HepG2 (cell line): ENCODE data around the gene SMIM36. TPM values are rescaled to one million over a fixed set of nuclear protein-coding genes. Genes with fewer than 3 reads are reported as not detected.

Experiments
- CC2D1A ChIP-seq: sonication (generic); formaldehyde crosslinking; IDR thresholded peaks from 2 replicates; pipeline ENCODE4 v1.8.1; 2023; ENCODE audit warnings: mild to moderate bottlenecking, missing genetic modification reagents
- CCDC6 ChIP-seq: sonication (generic); formaldehyde crosslinking; IDR thresholded peaks from 2 replicates; pipeline ENCODE4 v1.8.1; 2022; ENCODE audit warnings: mild to moderate bottlenecking, missing genetic modification reagents, moderate library complexity
- DRAP1 ChIP-seq: IDR thresholded peaks from 2 replicates; pipeline ENCODE4 v1.6.1; 2016; ENCODE audit warnings: missing genetic modification reagents, missing compliant biosample characterization
- HINFP ChIP-seq: sonication (generic); formaldehyde crosslinking; IDR thresholded peaks from 2 replicates; pipeline ENCODE4 v1.4.0; 2020; ENCODE audit warnings: low read depth, mild to moderate bottlenecking, missing genetic modification reagents
- MED8 ChIP-seq: sonication (generic); formaldehyde crosslinking; IDR thresholded peaks from 2 replicates; pipeline ENCODE4 v1.8.1; 2023; ENCODE audit warnings: mild to moderate bottlenecking, missing genetic modification reagents; ENCODE audit not compliant: insufficient replicate concordance
- PBX2 ChIP-seq: IDR thresholded peaks from 2 replicates; pipeline ENCODE4 v1.6.1; 2016; ENCODE audit warnings: control low read depth
- RFXAP ChIP-seq: sonication (generic); formaldehyde crosslinking; IDR thresholded peaks from 2 replicates; pipeline ENCODE4 v1.4.0; 2020; ENCODE audit warnings: missing genetic modification reagents, borderline replicate concordance
- SMARCC2 ChIP-seq: fragments of 450-650 bp; IDR thresholded peaks from 2 replicates; pipeline ENCODE4 v1.6.1; 2017; ENCODE audit warnings: antibody characterized with exemption, mild to moderate bottlenecking
- SRY ChIP-seq: sonication (generic); formaldehyde crosslinking; IDR thresholded peaks from 2 replicates; pipeline ENCODE4 v1.8.0; 2022; ENCODE audit warnings: mild to moderate bottlenecking, missing genetic modification reagents
- THAP8 ChIP-seq: sonication (generic); formaldehyde crosslinking; IDR thresholded peaks from 2 replicates; pipeline ENCODE4 v1.5.1; 2020; ENCODE audit warnings: missing genetic modification reagents, mild to moderate bottlenecking, borderline replicate concordance
- ZBTB1 ChIP-seq: sonication (generic); formaldehyde crosslinking; IDR thresholded peaks from 2 replicates; pipeline ENCODE4 v1.4.0; 2020; ENCODE audit warnings: missing genetic modification reagents, borderline replicate concordance
- ZNF235 ChIP-seq: sonication (generic); formaldehyde crosslinking; IDR thresholded peaks from 2 replicates; pipeline ENCODE4 v1.8.1; 2023; ENCODE audit warnings: mild to moderate bottlenecking, missing genetic modification reagents, borderline replicate concordance
- ZNF501 ChIP-seq: sonication (generic); formaldehyde crosslinking; IDR thresholded peaks from 2 replicates; pipeline ENCODE4 v1.5.1; 2020; ENCODE audit warnings: mild to moderate bottlenecking, moderate library complexity, missing genetic modification reagents
- ZNF670 ChIP-seq: sonication (generic); formaldehyde crosslinking; IDR thresholded peaks from 2 replicates; pipeline ENCODE4 v1.8.0; 2022; ENCODE audit warnings: mild to moderate bottlenecking, missing genetic modification reagents, borderline replicate concordance
- ZNF747 ChIP-seq: sonication (generic); formaldehyde crosslinking; IDR thresholded peaks from 2 replicates; pipeline ENCODE4 v1.8.1; 2023; ENCODE audit warnings: missing genetic modification reagents, mild to moderate bottlenecking, borderline replicate concordance
- ZSCAN9 ChIP-seq: IDR thresholded peaks from 2 replicates; pipeline ENCODE4 v1.6.1; 2016; ENCODE audit warnings: borderline replicate concordance
- polyA plus RNA-seq, 8 experiments: library from polyadenylated mRNA; depleted of rRNA in 3 of 8; stranded (reverse) in 7 of 8; unstranded in 1 of 8; fragments of >200 nt; fragmentation: Illumina TruSeq in 4 of 8; extraction: Trizol in 4 of 8; gene quantifications; 2 replicates each; pipeline versions ENCODE4 v1.2.1 to v1.2.3, GENCODE V29; 2011 to 2016; ENCODE audit warnings: low read depth in 4 of 8, missing spikeins in 1 of 8, mixed read lengths in 1 of 8; ENCODE audit not compliant: insufficient read depth in 1 of 8
- total RNA-seq, 5 experiments: library from RNA; depleted of rRNA; stranded (reverse); fragments of >200 nt; fragmentation: Illumina TruSeq; extraction: Trizol; gene quantifications; 2 replicates each; pipeline ENCODE4 v1.2.3, GENCODE V29; 2016; ENCODE audit warnings: low read depth in 1 of 5
- TF ChIP-seq, protein P1 (sequence below): sonication (generic); formaldehyde crosslinking; IDR thresholded peaks from 2 replicates; pipeline ENCODE4 v1.4.0; 2020; ENCODE audit warnings: missing genetic modification reagents; ENCODE audit errors: not compliant biosample characterization
- TF ChIP-seq, protein P2 (sequence below): sonication (generic); formaldehyde crosslinking; IDR thresholded peaks from 2 replicates; pipeline ENCODE4 v1.5.1; 2020; ENCODE audit warnings: mild to moderate bottlenecking, missing genetic modification reagents, borderline replicate concordance

Gene SMIM36
- total and polyA plus RNA-seq, 2 of the 13 experiments (the other 11 are each of a cell fraction or from before 2014, with no cell fraction given), result not detected

DNA sequence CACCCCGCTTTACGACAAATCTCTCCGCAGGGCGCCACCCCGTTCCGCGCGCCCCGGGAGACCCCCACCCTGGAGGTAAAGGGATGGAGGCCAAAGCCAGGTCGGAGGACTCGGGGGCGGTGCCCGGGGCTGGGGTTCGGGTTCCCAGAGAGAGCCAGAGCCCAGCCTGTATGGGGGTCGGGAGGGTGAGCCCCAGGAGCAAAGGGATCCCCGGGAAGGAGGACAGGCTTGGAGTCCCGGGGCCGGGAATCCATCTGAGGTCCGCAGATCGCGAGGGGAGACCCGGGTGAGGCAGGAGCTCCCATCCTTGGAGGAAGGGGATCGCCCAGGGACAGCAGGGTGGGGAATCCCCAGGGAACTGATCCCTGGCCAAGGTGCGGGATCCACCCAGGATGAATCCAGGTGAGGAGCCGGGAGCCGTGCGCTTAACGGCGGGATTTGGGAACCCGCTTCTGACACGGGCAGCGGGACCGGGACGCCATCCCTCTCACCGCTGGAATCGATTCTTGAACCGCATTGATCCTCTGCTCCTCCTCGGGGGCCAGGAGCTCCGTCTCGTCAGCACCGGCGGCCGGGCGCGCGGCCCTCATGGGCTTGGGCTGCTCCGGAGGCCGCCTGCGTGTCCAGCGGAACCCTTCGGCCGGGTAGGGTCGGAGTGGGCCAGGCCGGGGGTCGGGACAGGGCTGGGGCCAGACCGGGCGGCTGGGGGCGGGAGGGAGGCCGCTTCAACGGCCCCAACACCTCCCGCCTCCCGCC lies 89.9 kb downstream of the SMIM36 start, which contains the start of gene MMD (continued):
- TF ChIP-seq, protein P1, sequence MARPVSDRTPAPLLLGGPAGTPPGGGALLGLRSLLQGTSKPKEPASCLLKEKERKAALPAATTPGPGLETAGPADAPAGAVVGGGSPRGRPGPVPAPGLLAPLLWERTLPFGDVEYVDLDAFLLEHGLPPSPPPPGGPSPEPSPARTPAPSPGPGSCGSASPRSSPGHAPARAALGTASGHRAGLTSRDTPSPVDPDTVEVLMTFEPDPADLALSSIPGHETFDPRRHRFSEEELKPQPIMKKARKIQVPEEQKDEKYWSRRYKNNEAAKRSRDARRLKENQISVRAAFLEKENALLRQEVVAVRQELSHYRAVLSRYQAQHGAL, result no peak
- TF ChIP-seq, protein P2, sequence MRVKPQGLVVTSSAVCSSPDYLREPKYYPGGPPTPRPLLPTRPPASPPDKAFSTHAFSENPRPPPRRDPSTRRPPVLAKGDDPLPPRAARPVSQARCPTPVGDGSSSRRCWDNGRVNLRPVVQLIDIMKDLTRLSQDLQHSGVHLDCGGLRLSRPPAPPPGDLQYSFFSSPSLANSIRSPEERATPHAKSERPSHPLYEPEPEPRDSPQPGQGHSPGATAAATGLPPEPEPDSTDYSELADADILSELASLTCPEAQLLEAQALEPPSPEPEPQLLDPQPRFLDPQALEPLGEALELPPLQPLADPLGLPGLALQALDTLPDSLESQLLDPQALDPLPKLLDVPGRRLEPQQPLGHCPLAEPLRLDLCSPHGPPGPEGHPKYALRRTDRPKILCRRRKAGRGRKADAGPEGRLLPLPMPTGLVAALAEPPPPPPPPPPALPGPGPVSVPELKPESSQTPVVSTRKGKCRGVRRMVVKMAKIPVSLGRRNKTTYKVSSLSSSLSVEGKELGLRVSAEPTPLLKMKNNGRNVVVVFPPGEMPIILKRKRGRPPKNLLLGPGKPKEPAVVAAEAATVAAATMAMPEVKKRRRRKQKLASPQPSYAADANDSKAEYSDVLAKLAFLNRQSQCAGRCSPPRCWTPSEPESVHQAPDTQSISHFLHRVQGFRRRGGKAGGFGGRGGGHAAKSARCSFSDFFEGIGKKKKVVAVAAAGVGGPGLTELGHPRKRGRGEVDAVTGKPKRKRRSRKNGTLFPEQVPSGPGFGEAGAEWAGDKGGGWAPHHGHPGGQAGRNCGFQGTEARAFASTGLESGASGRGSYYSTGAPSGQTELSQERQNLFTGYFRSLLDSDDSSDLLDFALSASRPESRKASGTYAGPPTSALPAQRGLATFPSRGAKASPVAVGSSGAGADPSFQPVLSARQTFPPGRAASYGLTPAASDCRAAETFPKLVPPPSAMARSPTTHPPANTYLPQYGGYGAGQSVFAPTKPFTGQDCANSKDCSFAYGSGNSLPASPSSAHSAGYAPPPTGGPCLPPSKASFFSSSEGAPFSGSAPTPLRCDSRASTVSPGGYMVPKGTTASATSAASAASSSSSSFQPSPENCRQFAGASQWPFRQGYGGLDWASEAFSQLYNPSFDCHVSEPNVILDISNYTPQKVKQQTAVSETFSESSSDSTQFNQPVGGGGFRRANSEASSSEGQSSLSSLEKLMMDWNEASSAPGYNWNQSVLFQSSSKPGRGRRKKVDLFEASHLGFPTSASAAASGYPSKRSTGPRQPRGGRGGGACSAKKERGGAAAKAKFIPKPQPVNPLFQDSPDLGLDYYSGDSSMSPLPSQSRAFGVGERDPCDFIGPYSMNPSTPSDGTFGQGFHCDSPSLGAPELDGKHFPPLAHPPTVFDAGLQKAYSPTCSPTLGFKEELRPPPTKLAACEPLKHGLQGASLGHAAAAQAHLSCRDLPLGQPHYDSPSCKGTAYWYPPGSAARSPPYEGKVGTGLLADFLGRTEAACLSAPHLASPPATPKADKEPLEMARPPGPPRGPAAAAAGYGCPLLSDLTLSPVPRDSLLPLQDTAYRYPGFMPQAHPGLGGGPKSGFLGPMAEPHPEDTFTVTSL (CRISPR knock-in tag), result no peak
- no peak for TF ChIP-seq PBX2 (CRISPR knock-in tag)
- TF ChIP-seq SRY (CRISPR knock-in tag), result peak; percentile 63
- 0 out of 2 replicates have a peak, but pooled peaks have one; percentile 20 for TF ChIP-seq HINFP (CRISPR knock-in tag)
- peak; percentile 22; the same call in 1 of the 2 replicates for TF ChIP-seq ZNF747
- TF ChIP-seq RFXAP, result no peak; the same call in 1 of the 2 replicates
- no peak for TF ChIP-seq DRAP1
- TF ChIP-seq ZSCAN9 (CRISPR knock-in tag), result no peak
- TF ChIP-seq ZNF235 (CRISPR knock-in tag), result peak; percentile 38; the same call in 1 of the 2 replicates
- TF ChIP-seq CCDC6 (CRISPR knock-in tag), result no peak
- TF ChIP-seq ZNF501 (CRISPR knock-in tag), result no peak; the same call in 1 of the 2 replicates
- peak; percentile 79 for TF ChIP-seq MED8 (CRISPR knock-in tag)
- TF ChIP-seq THAP8, result peak; percentile 57; the same call in 1 of the 2 replicates
- TF ChIP-seq ZBTB1 (CRISPR knock-in tag), result no peak; the same call in 1 of the 2 replicates
- no peak for TF ChIP-seq SMARCC2
- TF ChIP-seq CC2D1A (CRISPR knock-in tag), result no peak
- TF ChIP-seq ZNF670 (CRISPR knock-in tag), result peak; percentile 26; the same call in 1 of the 2 replicates
